IMR-90 (cell line): ENCODE data around the gene MYL11. TPM values are rescaled to one million over a fixed set of nuclear protein-coding genes. Genes with fewer than 3 reads are reported as not detected.

Experiments
- ATAC-seq: fragments of 200-7000 bp; cut with Tn5 transposase; 2 replicates; pipeline ENCODE4 v1.9.1; 2020; ENCODE audit warnings: low read depth, mild to moderate bottlenecking, moderate library complexity
- BruUV-seq: library from RNA; stranded (reverse); fragments of 400-500 nt; replicated peaks from 2 replicates; lab custom pipeline; 2021; lab: Mats Ljungman, UMichigan
- CTCF ChIA-PET: fragments of 300-600 bp; formaldehyde crosslinking; extraction: SDS; loops from one replicate; lab custom pipeline; 2021; ENCODE audit warnings: antibody characterized with exemption; lab: Yijun Ruan, JAX
- POLR2A ChIA-PET: fragments of 300-600 bp; sonication (Branson Sonifier 250); formaldehyde crosslinking; loops from one replicate; lab custom pipeline; 2022; ENCODE audit warnings: antibody characterized with exemption; ENCODE audit not compliant: unreplicated experiment; lab: Charles Lee
- DNase-seq: peaks from one replicate; pipeline ENCODE4 v3.0.0; 2013
- H2AFZ ChIP-seq: replicated peaks from 2 replicates; pipeline ENCODE3; 2013; ENCODE audit warnings: low read length, mild to moderate bottlenecking; ENCODE audit not compliant: poor library complexity
- H2AK5ac ChIP-seq: 2 replicates; pipeline ENCODE4 v1.6.1; 2013; ENCODE audit warnings: low read depth, low read length, inconsistent platforms
- H2AK9ac ChIP-seq: replicated peaks from 2 replicates; pipeline ENCODE3; 2013; ENCODE audit warnings: mild to moderate bottlenecking, low read depth, low read length, moderate library complexity; ENCODE audit not compliant: poor library complexity
- H2BK120ac ChIP-seq: 2 replicates; pipeline ENCODE4 v1.6.1; 2013; ENCODE audit warnings: low read depth, low read length, inconsistent platforms
- H2BK15ac ChIP-seq: 3 replicates; pipeline ENCODE4 v1.6.1; 2013; ENCODE audit warnings: low read depth, low read length, inconsistent platforms
- H2BK20ac ChIP-seq: 2 replicates; pipeline ENCODE4 v1.6.1; 2013; ENCODE audit warnings: low read depth, mild to moderate bottlenecking, inconsistent platforms, low read length, moderate library complexity
- H2BK5ac ChIP-seq: 2 replicates; pipeline ENCODE4 v1.6.1; 2013; ENCODE audit warnings: mild to moderate bottlenecking, low read depth, low read length, inconsistent platforms; ENCODE audit not compliant: poor library complexity, severe bottlenecking
- H3K14ac ChIP-seq: replicated peaks from 2 replicates; pipeline ENCODE4 v1.6.1; 2013; ENCODE audit warnings: low read depth, low read length, inconsistent platforms
- H3K18ac ChIP-seq: 2 replicates; pipeline ENCODE4 v1.6.1; 2013; ENCODE audit warnings: low read depth, low read length, control low read depth
- H3K23ac ChIP-seq: 2 replicates; pipeline ENCODE4 v1.6.1; 2013; ENCODE audit warnings: low read depth, low read length, inconsistent platforms
- H3K27ac ChIP-seq: 2 replicates; pipeline ENCODE4 v1.5.1; 2013; ENCODE audit warnings: mild to moderate bottlenecking, control low read depth, low read length; ENCODE audit not compliant: insufficient read depth
- H3K27me3 ChIP-seq: 2 replicates; pipeline ENCODE4 v1.6.1; 2013; ENCODE audit warnings: low read length; ENCODE audit not compliant: control insufficient read depth, insufficient read depth
- H3K36me3 ChIP-seq: 2 replicates; pipeline ENCODE4 v1.6.1; 2013; ENCODE audit warnings: low read length, mixed read lengths; ENCODE audit not compliant: control insufficient read depth, insufficient read depth
- H3K4ac ChIP-seq: 2 replicates; pipeline ENCODE4 v1.6.1; 2013; ENCODE audit warnings: low read depth, low read length, inconsistent platforms
- H3K4me1 ChIP-seq: 2 replicates; pipeline ENCODE4 v1.6.1; 2013; ENCODE audit warnings: low read length, mixed read lengths; ENCODE audit not compliant: control insufficient read depth, insufficient read depth
- H3K4me2 ChIP-seq: 2 replicates; pipeline ENCODE4 v1.6.1; 2013; ENCODE audit warnings: low read depth, mild to moderate bottlenecking, control low read depth, low read length, moderate library complexity
- H3K4me3 ChIP-seq: 2 replicates; pipeline ENCODE4 v1.5.1; 2013; ENCODE audit warnings: low read depth, mild to moderate bottlenecking, control low read depth, low read length, moderate library complexity; ENCODE audit not compliant: insufficient read depth
- H3K56ac ChIP-seq: 2 replicates; pipeline ENCODE4 v1.6.1; 2013; ENCODE audit warnings: low read length, inconsistent platforms; ENCODE audit not compliant: insufficient read depth; ENCODE audit errors: extremely low read depth
- H3K79me1 ChIP-seq, 2 experiments: 2 replicates each; pipeline ENCODE4 v1.6.1; 2013; ENCODE audit warnings: low read length in 2 of 2, inconsistent platforms in 1 of 2, low read depth in 1 of 2
- H3K9ac ChIP-seq: 2 replicates; pipeline ENCODE4 v1.6.1; 2013; ENCODE audit warnings: low read depth, low read length, control low read depth
- H3K9me1 ChIP-seq: 2 replicates; pipeline ENCODE4 v1.6.1; 2013; ENCODE audit warnings: low read length, inconsistent platforms; ENCODE audit not compliant: insufficient read depth
- H3K9me3 ChIP-seq: 2 replicates; pipeline ENCODE4 v1.6.1; 2013; ENCODE audit warnings: low read length; ENCODE audit not compliant: control insufficient read depth, insufficient read depth
- H4K20me1 ChIP-seq: 2 replicates; pipeline ENCODE4 v1.6.1; 2013; ENCODE audit warnings: low read length, inconsistent platforms; ENCODE audit not compliant: insufficient read depth
- H4K5ac ChIP-seq: 2 replicates; pipeline ENCODE4 v1.6.1; 2013; ENCODE audit warnings: mild to moderate bottlenecking, low read depth, low read length, control low read depth
- H4K8ac ChIP-seq, 2 experiments: 2 replicates each; pipeline ENCODE4 v1.6.1; 2013; ENCODE audit warnings: low read depth in 2 of 2, low read length in 2 of 2, control low read depth in 1 of 2, inconsistent platforms in 1 of 2
- H4K91ac ChIP-seq: 2 replicates; pipeline ENCODE4 v1.6.1; 2013; ENCODE audit warnings: low read depth, low read length, inconsistent platforms; ENCODE audit not compliant: insufficient read depth
- CEBPB ChIP-seq: IDR thresholded peaks from 2 replicates; pipeline ENCODE4 v1.6.1; 2012; ENCODE audit warnings: low read depth, low read length, improper control_type of control experiment
- MAZ ChIP-seq: IDR thresholded peaks from 2 replicates; pipeline ENCODE4 v1.6.1; 2012; ENCODE audit warnings: low read depth, mild to moderate bottlenecking, low read length, improper control_type of control experiment, moderate library complexity, borderline replicate concordance
- RCOR1 ChIP-seq: IDR thresholded peaks from 2 replicates; pipeline ENCODE4 v1.6.1; 2012; ENCODE audit warnings: mild to moderate bottlenecking, low read length, improper control_type of control experiment; ENCODE audit not compliant: insufficient replicate concordance
- WGBS, 2 experiments: methylation state at CpG; one replicate each; pipeline versions ENCODE4 v1.1.5 to v1.1.7; 2013; ENCODE audit warnings: missing lambda C conversion rate in 2 of 2; ENCODE audit not compliant: insufficient read length in 1 of 2; ENCODE audit errors: extremely low coverage in 2 of 2; 5-methylcytosine and 5-hydroxymethylcytosine counted together
- dilution Hi-C: fragments of 300-500 bp; cut with HindIII; formaldehyde crosslinking; loops from one replicate; pipeline ENCODE4 v1.14.3; 2018; ENCODE audit warnings: low sequenced_read_pairs; ENCODE audit not compliant: unreplicated experiment
- in situ Hi-C: fragments of 300-500 bp; cut with MboI; formaldehyde crosslinking; loops from 3 replicates; pipeline ENCODE4 v1.14.3; 2019; ENCODE audit warnings: low sequenced_read_pairs, inconsistent platforms, mixed read lengths
- intact Hi-C: fragments of 100-400 bp; cut with micrococcal nuclease; formaldehyde crosslinking; loops from 2 replicates; pipeline ENCODE4 v1.10.0; 2022
- polyA plus RNA-seq, 3 experiments: library from polyadenylated mRNA; depleted of rRNA; stranded (reverse); fragments of >200 nt; gene quantifications; 2 replicates each; pipeline ENCODE4 v1.2.3, GENCODE V29; 2012; ENCODE audit warnings: low replicate concordance in 1 of 3
- total RNA-seq: library from RNA; depleted of rRNA; stranded (reverse); fragments of >200 nt; gene quantifications from 2 replicates; pipeline ENCODE4 v1.2.3, GENCODE V29; 2012

The MYL11 gene
- total and polyA plus RNA-seq, 2 of the 4 experiments (the other 2 are of a cell fraction): 1.1 TPM; not detected in 1

DNA sequence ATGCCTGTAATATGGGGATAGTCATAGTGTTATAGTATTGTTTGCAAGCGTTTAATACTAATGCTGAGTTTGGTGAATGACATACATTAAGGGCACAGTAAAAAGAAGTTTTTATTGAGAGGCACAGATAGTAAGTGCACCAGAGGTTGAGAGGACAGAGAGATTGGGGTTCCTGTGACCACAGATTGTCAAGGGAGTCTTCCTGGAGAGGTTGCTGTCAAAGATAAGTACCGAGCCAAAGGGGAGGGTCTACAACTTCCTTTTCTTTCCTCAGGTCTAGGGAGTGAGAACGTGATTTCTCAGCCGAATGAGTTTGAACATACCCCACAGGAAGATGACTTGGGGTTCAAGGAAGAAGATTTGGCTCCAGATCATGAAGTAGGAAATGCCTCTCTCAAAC is 22.5 kb downstream of the MYL11 start:
- Histone ChIP-seq H2BK120ac (no peak overlapping the region), H3K4me1 (peaks cover 10% of the 10 kb centered on the region), H2BK5ac (no peak overlapping the region), H3K9ac (no peak overlapping the region), H2BK20ac (no peak overlapping the region), H3K79me1 (peaks cover 0 to 52% of the 10 kb centered on the region in 2 experiments), H3K4me2 (no peak overlapping the region), H2AK5ac (no peak overlapping the region), H2AK9ac (no peak overlapping the region), H4K8ac (no peak overlapping the region), H4K91ac (no peak overlapping the region), H3K36me3 (peaks cover 12% of the 10 kb centered on the region; the same call in 1 of the 2 replicates), H2BK15ac (no peak overlapping the region), H3K4ac (no peak overlapping the region), H3K14ac (no peak overlapping the region), H3K56ac (no peak overlapping the region), H3K9me3 (no peaks in the 10 kb centered on the region), H3K4me3 (no peak overlapping the region), H3K18ac (no peak overlapping the region), H4K20me1 (no peaks in the 10 kb centered on the region), H4K5ac (no peak overlapping the region), H2AFZ (no peak overlapping the region), H3K9me1 (peaks cover 4% of the 10 kb centered on the region; the same call in 1 of the 2 replicates), H3K27me3 (no peaks in the 10 kb centered on the region), H3K23ac (no peak overlapping the region), H3K27ac (no peak overlapping the region)
- dilution Hi-C loops: no loop called here
- ChIA-PET CTCF (no interaction called here), POLR2A (no interaction called here)
- DNase-seq (no peak), ATAC-seq (no peak)
- in situ Hi-C loops: no loop called here
- intact Hi-C loops: no loop called here
- no CpG with 5 or more reads among the region's 4 CpGs for WGBS, 2 experiments
- BruUV-seq: no TSS peak
- TF ChIP-seq MAZ (no peak), CEBPB (no peak), RCOR1 (no peak)
